ENCODE data around the gene GGT6.

DNA sequence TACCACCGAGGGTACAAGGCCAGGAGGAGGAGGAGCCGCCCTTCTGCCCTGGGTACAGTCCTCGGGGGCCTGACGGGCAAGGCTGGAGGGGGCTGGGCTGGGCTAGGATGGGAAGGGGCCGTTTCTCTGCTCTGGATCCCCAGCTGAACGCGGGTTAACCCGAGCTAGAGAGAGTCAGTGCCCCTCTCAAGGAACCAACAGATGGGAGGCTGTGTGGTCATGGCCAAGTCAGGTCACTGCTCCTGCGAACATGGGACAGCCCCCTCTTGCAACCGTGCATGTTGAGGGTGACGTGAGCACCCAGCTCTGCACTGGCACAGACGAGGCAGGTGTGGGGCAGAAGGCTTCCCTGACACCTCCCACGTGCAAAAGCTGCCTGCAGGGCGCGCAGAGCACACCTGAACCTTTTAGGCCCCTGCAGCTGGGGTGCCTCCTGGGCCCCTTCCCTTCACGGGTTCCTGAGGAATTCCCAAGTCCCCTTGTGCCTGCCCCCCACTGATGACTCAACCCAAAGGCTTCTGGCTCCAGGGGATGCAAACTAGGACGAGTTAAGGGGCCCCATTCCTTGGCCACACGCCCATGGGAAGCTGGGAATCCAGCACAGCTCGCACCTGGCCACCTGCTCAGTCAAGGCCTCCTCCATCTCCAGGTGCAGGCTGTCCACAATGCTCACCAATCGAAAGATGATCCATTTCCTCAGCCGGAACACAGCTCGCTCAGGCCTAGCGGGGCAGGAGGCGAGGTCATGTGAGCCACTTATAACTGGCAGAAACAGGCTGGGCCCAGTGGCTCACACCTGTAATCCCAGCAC lies 11.5 kb downstream of the GGT6 start:
- TF ChIP-seq EZH2 (IDR thresholded peaks at IDR 0.05; ENCODE audit: insufficient read depth, low read length) = no peak
- TF ChIP-seq CTCF (IDR thresholded peaks at IDR 0.05; ENCODE audit: insufficient read depth, low read depth, low read length) = no peak

Measured in astrocyte (in vitro differentiated cells and primary cell).